GM23248 (cell line): ENCODE data around the gene GVQW3. TPM values are rescaled to one million over a fixed set of nuclear protein-coding genes. Genes with fewer than 3 reads are reported as not detected.

Experiments
- DNase-seq: peaks from one replicate; pipeline ENCODE4 v3.0.0-alpha.2; 2015
- H2AFZ ChIP-seq: fragments of 200-600 bp; sonication (generic); 2 replicates; pipeline ENCODE4 v1.6.1; 2016; ENCODE audit warnings: antibody characterized with exemption
- H3F3A ChIP-seq: fragments of 200-600 bp; sonication (generic); 2 replicates; pipeline ENCODE4 v1.6.1; 2016; ENCODE audit warnings: mild to moderate bottlenecking, antibody characterized with exemption, mixed run types; ENCODE audit not compliant: insufficient read depth
- H3K27ac ChIP-seq: fragments of 200-600 bp; sonication (generic); 2 replicates; pipeline ENCODE4 v1.5.1; 2016; ENCODE audit warnings: mild to moderate bottlenecking
- H3K27me3 ChIP-seq: fragments of 200-600 bp; sonication (generic); replicated peaks from 2 replicates; pipeline ENCODE4 v1.6.1; 2016; ENCODE audit warnings: mild to moderate bottlenecking; ENCODE audit not compliant: insufficient read depth
- H3K36me3 ChIP-seq: fragments of 200-600 bp; sonication (generic); 2 replicates; pipeline ENCODE4 v1.6.1; 2016; ENCODE audit warnings: low read depth, mild to moderate bottlenecking
- H3K4me1 ChIP-seq: fragments of 200-600 bp; sonication (generic); 2 replicates; pipeline ENCODE4 v1.6.1; 2016; ENCODE audit warnings: mild to moderate bottlenecking; ENCODE audit not compliant: insufficient read depth
- H3K4me2 ChIP-seq: fragments of 200-600 bp; sonication (generic); one replicate; pipeline ENCODE4 v1.6.1; 2016; ENCODE audit warnings: mild to moderate bottlenecking; ENCODE audit not compliant: unreplicated experiment
- H3K4me3 ChIP-seq: fragments of 200-600 bp; sonication (generic); 2 replicates; pipeline ENCODE4 v1.5.1; 2016; ENCODE audit warnings: mild to moderate bottlenecking
- H3K79me2 ChIP-seq: fragments of 200-600 bp; sonication (generic); 2 replicates; pipeline ENCODE4 v1.6.1; 2016; ENCODE audit warnings: mild to moderate bottlenecking; ENCODE audit not compliant: insufficient read depth
- H3K9ac ChIP-seq: fragments of 200-600 bp; sonication (generic); 2 replicates; pipeline ENCODE4 v1.6.1; 2016; ENCODE audit warnings: mild to moderate bottlenecking
- H3K9me2 ChIP-seq: fragments of 200-600 bp; sonication (generic); 2 replicates; pipeline ENCODE4 v1.6.1; 2016; ENCODE audit warnings: mixed run types, mild to moderate bottlenecking, moderate library complexity; ENCODE audit not compliant: insufficient read depth
- H3K9me3 ChIP-seq: fragments of 200-600 bp; sonication (generic); one replicate; pipeline ENCODE4 v1.6.1; 2017; ENCODE audit warnings: low read depth
- H4K20me1 ChIP-seq: fragments of 200-600 bp; sonication (generic); 2 replicates; pipeline ENCODE4 v1.6.0; 2016; ENCODE audit not compliant: insufficient read depth
- EZH2 ChIP-seq: fragments of 200-600 bp; sonication (generic); IDR thresholded peaks from 2 replicates; pipeline ENCODE4 v1.6.1; 2018; ENCODE audit warnings: antibody characterized with exemption, mild to moderate bottlenecking; ENCODE audit not compliant: insufficient read depth, poor library complexity, severe bottlenecking
- EZH2phosphoT487 ChIP-seq: fragments of 200-600 bp; sonication (generic); IDR thresholded peaks from 2 replicates; pipeline ENCODE4 v1.6.1; 2018; ENCODE audit warnings: antibody characterized with exemption, moderate library complexity, mild to moderate bottlenecking, low read depth; ENCODE audit not compliant: insufficient read depth
- WGBS, 2 experiments: methylation state at CpG; one replicate each; pipeline ENCODE4 v1.1.6; 2015 to 2017; ENCODE audit warnings: low lambda C conversion rate in 2 of 2, low coverage in 1 of 2; ENCODE audit errors: missing lambda C conversion rate in 2 of 2; 5-methylcytosine and 5-hydroxymethylcytosine counted together
- in situ Hi-C: fragments of 300-500 bp; cut with MboI; formaldehyde crosslinking; loops from 2 replicates; pipeline ENCODE4 v1.15.0; 2020
- polyA plus RNA-seq: library from polyadenylated mRNA; unstranded; fragments of >200 nt; fragmentation: Nextera tagmentation; extraction: Ambion mirVana; gene quantifications from 2 replicates; pipeline ENCODE4 v1.2.1, GENCODE V29; 2016
- total RNA-seq: library from RNA; depleted of rRNA; stranded (reverse); fragments of >200 nt; shearing (Covaris generic); gene quantifications from 2 replicates; pipeline ENCODE4 v1.2.3, GENCODE V29; 2014

The GVQW3 gene
- total and polyA plus RNA-seq, 2 experiments from 2014 or later: 0.54 to 0.76 TPM

DNA sequence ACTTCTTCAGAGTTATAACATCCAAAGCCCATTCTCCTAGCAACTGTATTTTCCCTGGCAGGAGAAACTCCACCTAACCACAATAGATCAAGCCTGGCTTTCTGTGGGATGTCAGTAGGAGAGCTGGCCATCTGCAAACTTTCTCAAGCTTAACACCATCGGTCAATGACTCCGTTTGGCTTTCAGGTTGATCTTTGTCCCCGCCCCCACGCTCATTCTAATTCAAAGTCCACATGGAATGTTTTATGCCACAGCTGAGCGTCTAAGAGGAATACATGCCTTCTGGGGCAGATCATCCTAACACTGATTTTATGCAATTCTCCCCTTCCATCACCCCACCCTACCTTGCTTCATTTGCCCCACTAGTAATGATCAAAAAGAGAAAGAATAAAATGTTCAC lies 4.8 kb downstream of the GVQW3 start:
- DNase-seq: no peak

DNA sequence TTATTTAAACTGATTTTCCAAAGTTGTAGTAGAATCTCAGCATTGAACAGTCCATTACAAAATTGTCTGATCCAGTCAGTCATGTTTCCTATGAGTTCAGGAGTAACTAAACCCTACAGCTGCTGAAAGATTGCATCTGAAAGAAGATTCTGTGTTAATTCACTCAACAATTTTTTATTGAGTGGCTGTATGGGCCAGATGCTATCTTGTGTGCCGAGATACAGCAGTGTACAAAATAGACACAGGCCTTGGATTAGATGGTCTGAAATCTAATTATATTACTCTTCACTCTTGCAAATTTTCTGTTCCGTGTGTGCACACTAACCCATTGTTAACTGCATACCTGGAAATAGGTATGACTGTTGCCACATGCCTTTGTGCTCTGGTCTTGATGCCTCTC lies 7.3 kb downstream of the GVQW3 start:
- no peaks in the 10 kb centered on the region for H3K9me2 ChIP-seq

More for the DNA sequence above, 4.8 kb downstream of the GVQW3 start:
- in situ Hi-C loops: no loop called here
- 72 to 77% methylated on average over 5 of the region's 5 CpGs for WGBS, 2 experiments
- H3K27ac ChIP-seq: no peak overlapping the region
- no peaks in the 10 kb centered on the region for H3K9me2 ChIP-seq
- no peak overlapping the region for H3K4me3 ChIP-seq
- no peak for TF ChIP-seq EZH2phosphoT487
- TF ChIP-seq EZH2: no peak
- H2AFZ ChIP-seq: no peak overlapping the region
- H3K9me3 ChIP-seq: no peaks in the 10 kb centered on the region
- H3F3A ChIP-seq: 0 out of 2 replicates have a peak, but pooled peaks cover 3% of the 10 kb centered on the region
- peaks cover 6% of the 10 kb centered on the region; the same call in 1 of the 2 replicates for H3K4me1 ChIP-seq
- no peaks in the 10 kb centered on the region for H3K36me3 ChIP-seq
- H3K27me3 ChIP-seq: no peaks in the 10 kb centered on the region
- H3K9ac ChIP-seq: no peak overlapping the region
- no peaks in the 10 kb centered on the region for H3K79me2 ChIP-seq
- H4K20me1 ChIP-seq: no peaks in the 10 kb centered on the region
- no peak overlapping the region for H3K4me2 ChIP-seq

DNA sequence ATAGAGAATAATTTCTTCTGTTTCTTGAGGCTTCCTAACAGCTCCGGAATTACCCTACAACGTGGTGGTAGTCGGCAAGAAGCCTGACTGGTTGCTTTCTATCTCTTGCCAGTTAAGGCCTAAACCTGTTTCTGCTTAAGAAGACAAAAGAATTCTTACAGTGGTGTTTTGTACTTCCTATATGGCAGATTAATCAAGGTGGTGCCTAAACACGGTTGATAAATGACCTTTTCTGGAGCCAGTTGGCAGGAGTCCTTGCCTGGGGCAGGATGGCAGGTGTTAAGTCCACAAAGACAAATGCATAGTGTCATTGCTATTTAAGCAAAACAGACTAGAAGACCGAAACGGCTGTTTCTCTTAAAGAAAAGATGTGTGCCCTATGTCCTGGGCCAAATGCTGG lies 9.9 kb downstream of the GVQW3 start:
- DNase-seq: no peak
- Histone ChIP-seq H3K27ac (no peak overlapping the region), H3K36me3 (no peaks in the 10 kb centered on the region), H3K4me3 (no peak overlapping the region), H3F3A (no peaks in the 10 kb centered on the region), H3K9me2 (no peaks in the 10 kb centered on the region), H3K79me2 (no peaks in the 10 kb centered on the region), H3K9me3 (no peaks in the 10 kb centered on the region), H3K27me3 (no peaks in the 10 kb centered on the region), H3K4me2 (no peak overlapping the region), H3K4me1 (no peaks in the 10 kb centered on the region), H3K9ac (no peak overlapping the region), H2AFZ (no peak overlapping the region), H4K20me1 (no peaks in the 10 kb centered on the region)
- TF ChIP-seq EZH2 (no peak), EZH2phosphoT487 (no peak)
- WGBS, 2 experiments: 53 to 57% methylated on average over 6 of the region's 6 CpGs
- in situ Hi-C loops: no loop called here

More for the DNA sequence above, 7.3 kb downstream of the GVQW3 start:
- Histone ChIP-seq H3K9me3 (no peaks in the 10 kb centered on the region), H3K4me3 (no peak overlapping the region), H3K36me3 (no peaks in the 10 kb centered on the region), H3K9ac (no peak overlapping the region), H3F3A (no peaks in the 10 kb centered on the region), H3K79me2 (no peaks in the 10 kb centered on the region), H4K20me1 (no peaks in the 10 kb centered on the region), H2AFZ (no peak overlapping the region), H3K27me3 (no peaks in the 10 kb centered on the region), H3K4me1 (no peaks in the 10 kb centered on the region), H3K4me2 (no peak overlapping the region), H3K27ac (no peak overlapping the region)
- TF ChIP-seq EZH2phosphoT487 (no peak), EZH2 (no peak)
- no peak for DNase-seq
- 64 to 67% methylated on average over 2 of the region's 2 CpGs for WGBS, 2 experiments
- in situ Hi-C loops: no loop called here

DNA sequence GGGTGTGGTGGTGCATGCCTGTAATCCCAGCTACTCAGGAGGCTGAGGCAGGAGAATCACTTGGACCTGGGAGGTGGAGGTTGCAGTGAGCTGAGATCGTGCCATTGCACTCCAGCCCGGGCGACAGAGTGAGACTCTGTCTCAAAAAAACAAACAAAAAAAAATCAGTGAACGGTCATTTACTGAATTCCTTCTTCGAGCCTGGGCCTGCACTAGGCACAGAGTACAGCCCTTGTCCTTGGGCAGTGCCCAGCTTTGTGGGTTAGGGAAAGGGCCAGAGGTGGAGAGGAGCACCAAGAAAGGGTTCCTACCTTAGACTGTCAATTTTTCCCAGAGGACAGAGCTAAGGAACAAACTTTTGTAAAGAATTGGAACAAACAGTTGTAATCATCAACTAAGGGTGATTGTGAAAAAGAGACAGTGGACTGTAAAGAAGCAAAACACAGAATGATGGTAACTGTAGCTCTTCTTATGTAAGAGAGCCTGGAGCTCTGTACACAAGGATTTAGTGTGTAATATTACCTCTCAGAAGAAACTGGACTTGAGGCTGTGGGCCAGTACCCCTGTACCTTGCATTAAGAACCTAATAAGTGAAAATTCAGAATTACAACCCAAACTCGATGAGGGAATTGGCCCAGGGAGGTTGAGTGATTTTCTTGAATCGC lies 10.8 kb downstream of the GVQW3 start:
- Histone ChIP-seq H3K27ac (no peak overlapping the region), H2AFZ (no peak overlapping the region), H3K27me3 (no peaks in the 10 kb centered on the region), H3K4me1 (no peaks in the 10 kb centered on the region), H3K36me3 (no peaks in the 10 kb centered on the region), H4K20me1 (no peaks in the 10 kb centered on the region), H3K9ac (no peak overlapping the region), H3K9me2 (no peaks in the 10 kb centered on the region), H3K79me2 (no peaks in the 10 kb centered on the region), H3F3A (no peaks in the 10 kb centered on the region), H3K9me3 (no peaks in the 10 kb centered on the region), H3K4me3 (no peak overlapping the region), H3K4me2 (no peak overlapping the region)
- no peak for TF ChIP-seq EZH2phosphoT487
- TF ChIP-seq EZH2: no peak
- no peak for DNase-seq
- in situ Hi-C loops: no loop called here
- WGBS, 2 experiments: 81 to 88% methylated on average over 7 of the region's 7 CpGs

DNA sequence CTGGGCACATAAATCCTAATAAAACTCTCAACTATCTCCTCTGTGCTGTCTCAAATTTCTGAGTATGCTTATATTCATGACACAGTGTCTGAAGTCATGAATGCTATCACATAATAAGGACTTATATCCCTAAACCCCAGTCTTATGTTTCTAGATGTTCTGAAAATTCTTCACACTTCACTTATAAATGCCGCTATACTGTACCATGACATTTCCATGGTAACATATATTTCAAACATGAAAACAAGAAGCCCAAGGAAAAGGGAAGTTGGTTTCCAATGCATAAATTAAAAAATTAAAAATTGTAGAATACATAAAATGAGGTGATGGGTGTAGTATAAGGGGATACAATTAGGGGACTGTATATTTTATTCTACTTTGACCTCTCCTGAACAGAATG lies 11.7 kb downstream of the GVQW3 start:
- no peaks in the 10 kb centered on the region for H3K27me3 ChIP-seq
- no peaks in the 10 kb centered on the region for H3K9me3 ChIP-seq
- H3F3A ChIP-seq: no peaks in the 10 kb centered on the region
- no peaks in the 10 kb centered on the region for H3K36me3 ChIP-seq
- H3K4me1 ChIP-seq: no peaks in the 10 kb centered on the region
- no peak for DNase-seq
- no peak overlapping the region for H3K9ac ChIP-seq
- no peak for TF ChIP-seq EZH2phosphoT487
- TF ChIP-seq EZH2: no peak
- H3K4me2 ChIP-seq: no peak overlapping the region
- no peaks in the 10 kb centered on the region for H4K20me1 ChIP-seq
- H3K79me2 ChIP-seq: no peaks in the 10 kb centered on the region
- H3K4me3 ChIP-seq: no peak overlapping the region
- no peak overlapping the region for H2AFZ ChIP-seq
- WGBS, 2 experiments: 97% methylated on average over 1 of the region's 1 CpG
- no peaks in the 10 kb centered on the region for H3K9me2 ChIP-seq
- in situ Hi-C loops: no loop called here
- H3K27ac ChIP-seq: no peak overlapping the region
